ENCODE data around the gene FGGY.

The FGGY gene

DNA sequence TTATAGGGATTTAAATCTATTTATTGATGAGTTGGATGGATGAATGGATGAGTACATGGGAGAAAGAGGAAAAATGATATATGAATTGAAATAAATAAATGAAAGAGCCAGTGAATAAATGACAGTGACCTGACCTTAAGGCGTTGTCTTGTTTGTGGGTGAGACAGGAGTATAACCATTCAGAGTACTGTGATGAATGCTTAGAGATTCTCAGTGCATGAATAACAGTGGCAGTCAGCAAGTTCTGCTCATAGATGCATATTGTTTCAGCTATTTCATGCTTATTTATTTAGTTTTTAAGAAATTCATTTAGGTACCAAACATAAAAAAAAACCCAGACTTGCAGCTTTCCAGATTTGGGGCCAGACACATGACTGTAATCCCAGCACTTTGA, 116.4 kb downstream of the FGGY start:
- DNase-seq (ENCODE audit: extremely low read depth, low read depth): no peak
- TF ChIP-seq, protein P1, sequence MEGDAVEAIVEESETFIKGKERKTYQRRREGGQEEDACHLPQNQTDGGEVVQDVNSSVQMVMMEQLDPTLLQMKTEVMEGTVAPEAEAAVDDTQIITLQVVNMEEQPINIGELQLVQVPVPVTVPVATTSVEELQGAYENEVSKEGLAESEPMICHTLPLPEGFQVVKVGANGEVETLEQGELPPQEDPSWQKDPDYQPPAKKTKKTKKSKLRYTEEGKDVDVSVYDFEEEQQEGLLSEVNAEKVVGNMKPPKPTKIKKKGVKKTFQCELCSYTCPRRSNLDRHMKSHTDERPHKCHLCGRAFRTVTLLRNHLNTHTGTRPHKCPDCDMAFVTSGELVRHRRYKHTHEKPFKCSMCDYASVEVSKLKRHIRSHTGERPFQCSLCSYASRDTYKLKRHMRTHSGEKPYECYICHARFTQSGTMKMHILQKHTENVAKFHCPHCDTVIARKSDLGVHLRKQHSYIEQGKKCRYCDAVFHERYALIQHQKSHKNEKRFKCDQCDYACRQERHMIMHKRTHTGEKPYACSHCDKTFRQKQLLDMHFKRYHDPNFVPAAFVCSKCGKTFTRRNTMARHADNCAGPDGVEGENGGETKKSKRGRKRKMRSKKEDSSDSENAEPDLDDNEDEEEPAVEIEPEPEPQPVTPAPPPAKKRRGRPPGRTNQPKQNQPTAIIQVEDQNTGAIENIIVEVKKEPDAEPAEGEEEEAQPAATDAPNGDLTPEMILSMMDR (IDR thresholded peaks at IDR 0.05; ENCODE audit: low read depth, low read length, missing control alignments): no peak
- H3K4me3 ChIP-seq (replicated peaks; ENCODE audit: low read depth, low read length): no peak overlapping the region

DNA sequence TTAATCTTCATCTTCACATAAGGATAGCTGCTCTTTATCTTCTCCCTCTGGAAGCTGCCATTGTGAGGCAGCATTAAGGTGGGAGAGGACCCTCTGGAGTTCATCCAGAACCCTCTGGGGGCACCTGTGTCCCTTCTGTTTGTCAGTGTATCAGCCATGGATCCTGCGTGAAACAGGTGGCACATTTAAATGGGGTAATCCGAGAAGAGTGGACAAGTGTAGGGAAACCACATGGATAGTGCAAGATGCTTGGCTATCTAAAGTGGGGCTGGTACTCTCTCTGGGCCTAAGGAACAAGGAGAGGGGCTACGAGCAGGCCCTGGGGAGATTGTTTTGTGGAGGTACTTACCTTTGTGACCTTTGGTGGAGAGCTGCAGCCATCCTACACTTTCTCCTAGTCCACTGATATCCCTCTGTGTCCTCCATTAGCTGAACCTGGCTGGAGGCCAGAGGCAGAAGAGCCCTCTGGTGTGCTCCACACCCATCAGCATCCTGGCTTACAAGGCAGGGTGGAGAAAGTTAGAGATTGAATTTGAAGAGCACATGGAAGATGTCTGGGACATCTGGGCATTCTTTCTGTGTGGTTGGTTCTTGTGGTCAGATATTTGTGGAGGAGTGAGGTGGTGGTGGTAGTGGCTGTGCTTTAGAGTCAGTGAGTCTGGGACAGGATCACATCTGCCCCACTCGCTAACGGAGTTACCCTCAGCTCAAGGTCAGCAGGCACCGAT, 117.7 kb downstream of the FGGY start:
- TF ChIP-seq, protein P1 (IDR thresholded peaks at IDR 0.05; ENCODE audit: low read depth, low read length, missing control alignments): no peak
- DNase-seq (ENCODE audit: extremely low read depth, low read depth): peak; percentile 61
- no peak overlapping the region for H3K4me3 ChIP-seq (replicated peaks; ENCODE audit: low read depth, low read length)

DNA sequence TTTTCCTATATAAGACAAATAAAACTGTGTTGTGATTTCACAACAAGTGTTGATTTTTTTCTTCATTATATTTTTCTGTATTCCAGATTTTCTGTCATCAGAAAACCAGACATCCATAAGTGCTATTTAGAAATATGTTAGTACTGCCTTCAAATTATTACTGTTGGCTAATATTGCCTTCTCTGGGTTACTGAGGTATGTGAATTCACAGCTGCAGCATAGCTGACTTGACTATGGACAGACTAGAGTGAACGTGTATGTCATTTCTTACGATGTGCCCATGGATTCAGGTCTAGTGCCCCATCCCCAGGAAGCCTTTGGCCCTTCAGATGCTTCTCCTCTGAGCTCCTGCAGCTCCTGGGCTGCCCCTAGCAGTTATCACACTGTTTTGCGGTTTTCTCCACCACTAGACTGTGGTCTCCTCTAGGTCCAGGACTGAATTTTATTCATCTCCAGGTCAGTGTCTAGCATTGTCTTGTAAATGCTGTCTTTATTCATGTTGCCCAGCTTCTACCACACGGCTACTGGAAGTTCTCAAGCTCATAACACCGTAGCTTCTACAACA, 118.5 kb downstream of the FGGY start:
- TF ChIP-seq, protein P1 (IDR thresholded peaks at IDR 0.05; ENCODE audit: low read depth, low read length, missing control alignments): no peak
- H3K4me3 ChIP-seq (replicated peaks; ENCODE audit: low read depth, low read length): no peak overlapping the region
- DNase-seq (ENCODE audit: extremely low read depth, low read depth): no peak

DNA sequence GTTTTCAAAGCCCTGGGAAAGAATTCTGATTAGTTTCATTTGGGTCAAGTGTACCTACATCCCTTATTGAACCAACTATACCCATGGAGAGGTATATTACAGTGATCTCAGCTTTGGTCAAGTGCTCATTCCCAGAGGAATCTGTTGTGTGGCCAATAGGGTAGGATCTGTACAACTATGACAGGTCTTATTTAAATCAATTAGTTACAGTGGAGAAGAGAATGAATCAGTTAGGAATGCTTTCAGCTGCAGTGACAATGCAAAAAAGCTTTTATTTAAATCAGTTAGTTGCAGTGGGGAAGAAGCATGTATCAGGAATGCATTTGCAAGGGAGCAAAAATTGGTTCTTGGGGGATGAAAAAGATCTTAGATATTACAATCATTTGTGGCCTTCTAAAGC, 119.0 kb downstream of the FGGY start:
- no peak for DNase-seq (ENCODE audit: extremely low read depth, low read depth)
- TF ChIP-seq, protein P1 (IDR thresholded peaks at IDR 0.05; ENCODE audit: low read depth, low read length, missing control alignments): no peak
- H3K4me3 ChIP-seq (replicated peaks; ENCODE audit: low read depth, low read length): no peak overlapping the region

DNA sequence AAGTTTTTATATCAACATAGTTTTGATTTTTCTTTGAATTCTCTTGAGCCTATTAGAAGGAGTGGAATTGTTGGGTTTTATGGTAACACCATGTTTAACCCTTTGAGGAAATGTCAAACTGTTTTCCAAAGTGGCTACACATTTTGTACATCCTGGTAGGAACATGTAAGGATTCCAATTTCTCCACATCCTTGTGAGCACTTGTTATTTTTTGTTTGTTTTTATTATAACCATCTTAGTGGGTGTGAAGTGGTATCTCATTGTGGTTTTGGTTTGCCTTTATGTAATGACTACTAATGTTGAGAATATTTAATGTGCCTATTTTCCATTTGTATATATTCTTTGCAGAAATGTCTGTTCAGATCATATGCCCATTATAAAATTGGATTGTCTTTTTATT, 120.5 kb downstream of the FGGY start:
- TF ChIP-seq, protein P1 (IDR thresholded peaks at IDR 0.05; ENCODE audit: low read depth, low read length, missing control alignments): no peak
- DNase-seq (ENCODE audit: extremely low read depth, low read depth): no peak
- H3K4me3 ChIP-seq (replicated peaks; ENCODE audit: low read depth, low read length): no peak overlapping the region

DNA sequence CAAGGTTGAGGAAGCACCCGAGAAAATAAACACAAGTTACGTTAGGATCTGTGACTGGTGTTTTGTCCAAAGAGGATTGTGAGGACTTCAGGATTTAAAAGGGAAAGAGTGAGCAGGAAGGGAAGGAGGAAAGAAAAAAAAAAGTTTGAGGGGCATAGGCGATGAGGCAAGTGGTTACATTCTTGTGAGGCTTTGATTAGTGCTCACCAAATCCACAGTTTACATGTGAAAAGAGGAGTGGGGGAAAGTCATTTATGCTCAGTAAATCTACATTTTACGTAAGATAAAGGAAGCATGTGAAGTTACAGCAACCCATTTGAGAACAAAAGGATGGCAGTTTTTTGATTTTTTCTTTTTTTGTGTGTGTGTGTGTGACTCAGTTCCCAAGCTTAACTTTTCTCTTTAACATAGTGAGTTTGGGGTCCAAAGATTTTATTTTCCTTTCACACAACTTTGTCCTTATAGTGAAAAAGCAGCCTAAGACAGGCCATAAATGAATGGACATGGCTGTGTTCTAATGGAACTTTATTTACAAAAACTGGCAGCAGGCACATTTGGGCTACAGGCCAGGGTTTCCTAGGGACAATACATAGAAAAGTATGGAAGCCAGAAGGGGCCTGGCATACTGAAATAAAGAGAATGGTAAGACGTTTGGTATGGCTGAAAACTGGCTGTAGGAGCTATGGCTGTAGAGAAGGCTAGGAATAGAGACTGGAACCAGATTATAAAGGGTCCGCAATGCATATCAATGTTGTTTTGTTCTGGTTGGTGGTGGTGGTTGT, 121.7 kb downstream of the FGGY start:
- DNase-seq (ENCODE audit: extremely low read depth, low read depth): no peak

More for the DNA sequence above, 121.7 kb downstream of the FGGY start:
- TF ChIP-seq, protein P1 (IDR thresholded peaks at IDR 0.05; ENCODE audit: low read depth, low read length, missing control alignments): no peak
- H3K4me3 ChIP-seq (replicated peaks; ENCODE audit: low read depth, low read length): no peak overlapping the region
